AG04450 (cell line): Measurements from ENCODE around the gene GLTPD2. TPM values are rescaled to one million over a fixed set of nuclear protein-coding genes. Genes with fewer than 3 reads are reported as not detected.
A peak's percentile ranks its signal among the peaks of the same experiment; 100 is the strongest.

Source experiments
- CTCF ChIA-PET: fragments of 300-600, 350-600 bp; formaldehyde crosslinking; extraction: SDS; loops from one replicate; lab custom pipeline; 2022; ENCODE audit warnings: antibody characterized with exemption, inconsistent platforms; lab: Charles Lee
- POLR2A ChIA-PET: fragments of 350-600 bp; formaldehyde crosslinking; extraction: SDS; loops from one replicate; lab custom pipeline; 2021; ENCODE audit warnings: antibody characterized with exemption, inconsistent platforms; lab: Yijun Ruan, JAX
- DNase-seq: peaks from one replicate; pipeline ENCODE4 v3.0.0-alpha.2; 2011; ENCODE audit warnings: low read depth, low spot score
- H3K27ac ChIP-seq: one replicate; pipeline ENCODE4 v1.5.1; 2012; ENCODE audit warnings: low read depth, low read length, control low read depth
- H3K27me3 ChIP-seq: one replicate; pipeline ENCODE4 v1.6.0; 2012; ENCODE audit warnings: low read length; ENCODE audit not compliant: control insufficient read depth, insufficient read depth
- H3K4me3 ChIP-seq: 2 replicates; pipeline ENCODE4 v1.5.1; 2011; ENCODE audit warnings: mild to moderate bottlenecking, low read depth, low read length, control low read depth
- H3K9me3 ChIP-seq: 2 replicates; pipeline ENCODE4 v1.5.1; 2012; ENCODE audit warnings: low read length; ENCODE audit not compliant: control insufficient read depth, insufficient read depth
- CTCF ChIP-seq: IDR thresholded peaks from 2 replicates; pipeline ENCODE4 v1.5.1; 2011; ENCODE audit warnings: low read depth, low read length, control low read depth, inconsistent platforms
- polyA minus RNA-seq: library from RNA; depleted of rRNA, polyadenylated mRNA; stranded (reverse); fragments of >200 nt; gene quantifications from 2 replicates; pipeline ENCODE4 v1.2.3, GENCODE V29; 2011; rRNA and poly(A)+ RNA removed
- polyA plus RNA-seq: library from polyadenylated mRNA; depleted of rRNA; stranded (reverse); fragments of >200 nt; gene quantifications from 2 replicates; pipeline ENCODE4 v1.2.3, GENCODE V29; 2011; rRNA removed

GLTPD2 gene
- polyA plus RNA-seq: not detected in 2 replicates
- polyA minus RNA-seq: not detected in 2 replicates

DNA sequence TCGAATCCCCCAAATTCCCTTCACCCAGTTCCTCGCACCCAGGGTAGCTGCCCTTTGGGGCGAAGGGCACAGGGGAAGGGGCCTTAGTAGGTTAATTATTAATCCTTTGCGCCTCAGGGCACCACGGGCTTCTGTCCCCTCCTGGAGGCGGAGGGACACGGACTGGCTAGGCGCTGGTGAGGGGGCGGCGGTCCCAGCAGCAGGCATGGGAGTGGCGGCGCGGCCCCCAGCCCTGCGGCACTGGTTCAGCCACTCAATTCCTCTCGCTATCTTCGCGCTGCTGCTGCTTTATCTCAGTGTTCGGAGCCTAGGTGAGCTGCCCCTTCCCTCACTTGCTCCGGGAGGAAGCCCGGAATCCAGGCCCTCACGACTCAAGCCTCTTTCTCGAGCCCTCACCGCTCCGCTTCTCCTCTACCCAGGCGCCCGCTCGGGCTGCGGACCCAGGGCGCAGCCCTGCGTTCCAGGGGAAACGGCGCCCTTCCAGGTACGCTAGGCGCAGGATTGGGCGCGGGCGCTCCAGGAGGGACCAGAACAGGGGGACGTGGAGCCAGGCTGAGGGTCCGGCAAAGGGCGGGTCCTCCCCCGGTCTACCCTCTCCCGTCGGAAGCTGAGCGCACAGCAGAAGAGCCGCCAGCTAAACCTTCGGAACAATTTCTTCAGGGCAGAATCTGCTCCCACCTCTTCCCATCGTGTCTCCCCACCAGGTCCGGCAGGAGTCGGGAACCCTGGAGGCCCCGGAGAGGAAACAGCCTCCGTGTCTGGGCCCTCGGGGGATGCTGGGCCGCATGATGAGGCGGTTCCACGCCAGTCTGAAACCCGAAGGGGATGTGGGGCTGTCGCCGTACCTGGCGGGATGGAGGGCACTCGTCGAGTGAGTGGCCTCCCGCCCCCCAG lies at the start of gene GLTPD2:
Gene GLTPD2, plus strand, starts transcription at position 158 of the 894 bp plus-strand sequence. Its CDS starts 48 bp downstream, at position 206.
- ChIA-PET POLR2A (interaction anchor here (0.7 to 1.5 kb wide), 5 partner anchors 9 to 79 kb away, joined by 3 to 5 read pairs (median 4); partner anchors contain the start of genes ARRB2 and PLD2), CTCF (interaction anchor here (0.6 to 5.7 kb wide), 13 partner anchors 9 to 269 kb away, joined by 3 to 46 read pairs (median 4); partner anchors contain the start of genes ARRB2, PLD2, RNF167 and SLC25A11)
- H3K27ac ChIP-seq: no peak within 1 kb of the TSS
- no peak for DNase-seq
- H3K9me3 ChIP-seq: no peaks in the 10 kb centered on the region; the same call in 1 of the 2 replicates
- no peak for TF ChIP-seq CTCF
- peak within 1 kb of the TSS; percentile 66 for H3K4me3 ChIP-seq
- peaks cover 23% of the 10 kb centered on the region for H3K27me3 ChIP-seq

DNA sequence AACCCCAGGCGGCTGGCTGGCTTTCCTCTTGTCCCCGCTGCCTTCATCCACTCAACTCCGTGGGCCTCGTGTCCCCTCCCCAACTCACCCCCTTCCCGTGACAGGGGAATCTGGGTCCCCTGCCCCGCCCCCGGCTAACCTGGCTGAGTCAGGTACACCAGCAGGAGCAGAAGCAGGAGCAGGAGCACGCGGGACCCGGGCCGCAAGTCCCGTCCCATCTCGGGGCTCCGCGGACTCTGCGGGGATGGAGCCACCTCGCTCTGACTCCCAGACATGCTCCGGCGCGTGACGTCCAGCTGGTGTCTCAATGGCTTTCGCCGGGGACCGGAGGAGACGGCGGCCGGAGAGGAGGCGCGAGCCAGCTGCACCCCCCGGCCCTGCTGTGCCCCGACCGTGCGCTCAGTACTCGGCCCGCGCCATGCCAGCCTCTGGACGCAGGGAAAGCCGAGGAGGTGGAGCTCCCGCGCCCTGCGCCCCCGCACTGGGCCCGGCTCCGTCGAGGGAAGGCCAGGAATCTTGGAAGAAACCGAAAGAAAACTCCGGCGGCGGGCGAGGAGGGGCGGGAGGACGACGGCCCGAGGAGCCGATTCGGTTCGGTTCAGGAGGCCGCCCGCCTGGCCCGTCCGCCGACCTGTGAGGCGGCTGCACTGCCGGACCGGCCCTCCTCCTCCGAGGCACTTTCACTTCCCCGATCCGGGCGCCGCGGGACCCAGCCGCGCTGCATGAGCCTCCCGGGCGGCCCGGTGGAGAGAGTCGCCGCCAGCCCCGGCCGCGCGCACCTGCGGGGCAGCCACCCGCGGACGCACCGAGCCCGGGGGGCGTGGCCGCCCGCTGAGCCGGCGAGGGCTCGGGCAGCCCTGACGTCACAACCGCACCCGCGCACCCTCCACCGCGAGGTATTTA lies 49.4 kb upstream of the GLTPD2 start, which contains the start of the genes CXCL16 and ZMYND15:
Gene CXCL16, minus strand, starts transcription at position 807 of the 903 bp plus-strand sequence. Its CDS starts 589 bp downstream, at position 218.
Gene ZMYND15, plus strand, starts transcription at position 712 of the 903 bp plus-strand sequence. CDS start 716 bp downstream, outside the sequence.
- TF ChIP-seq CTCF: no peak
- H3K27ac ChIP-seq: no peak within 1 kb of the TSS
- no peak for DNase-seq
- CTCF ChIA-PET: no interaction called here
- peaks cover 51% of the 10 kb centered on the region for H3K27me3 ChIP-seq
- peaks cover 5% of the 10 kb centered on the region; the same call in 1 of the 2 replicates for H3K9me3 ChIP-seq
- peak within 1 kb of the TSS; percentile 70 for H3K4me3 ChIP-seq
- POLR2A ChIA-PET: interaction anchor here (0.6 kb wide), 1 partner anchor 18 kb away, joined by 3 read pairs; no protein-coding TSS in a partner anchor

GRCh38 chr17:4740025-4740351 lies 48.8 kb upstream of the GLTPD2 start:
- H3K9me3 ChIP-seq: peaks cover 5% of the 10 kb centered on the region; the same call in 1 of the 2 replicates
- ChIA-PET POLR2A (no interaction called here), CTCF (no interaction called here)
- no peak overlapping the region for H3K27ac ChIP-seq
- DNase-seq: no peak
- no peak for TF ChIP-seq CTCF
- peak overlapping the region; percentile 70 for H3K4me3 ChIP-seq
- H3K27me3 ChIP-seq: peaks cover 57% of the 10 kb centered on the region

DNA sequence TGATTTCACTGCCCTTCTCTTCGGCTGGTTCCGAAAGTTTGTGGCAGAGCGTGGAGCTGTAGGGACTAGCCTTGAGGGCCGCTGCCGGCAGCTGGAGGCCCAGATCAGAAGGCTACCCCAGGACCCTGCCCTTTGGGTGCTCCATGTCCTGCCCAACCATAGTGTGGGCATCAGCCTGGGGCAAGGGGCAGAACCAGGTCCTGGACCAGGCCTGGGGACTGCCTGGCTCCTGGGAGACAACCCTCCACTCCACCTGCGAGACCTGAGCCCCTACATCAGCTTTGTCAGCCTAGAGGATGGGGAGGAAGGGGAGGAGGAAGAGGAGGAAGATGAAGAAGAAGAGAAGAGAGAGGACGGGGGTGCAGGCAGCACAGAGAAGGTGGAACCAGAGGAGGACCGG lies 48.2 kb upstream of the GLTPD2 start:
- ChIA-PET CTCF (no interaction called here), POLR2A (no interaction called here)
- TF ChIP-seq CTCF: no peak
- Histone ChIP-seq H3K27ac (no peak overlapping the region), H3K27me3 (peaks cover 63% of the 10 kb centered on the region), H3K4me3 (no peak overlapping the region), H3K9me3 (peaks cover 5% of the 10 kb centered on the region; the same call in 1 of the 2 replicates)
- DNase-seq: no peak
